HepG2 (cell line): ENCODE measurements around the gene MOGAT3. TPM values are rescaled to one million over a fixed set of nuclear protein-coding genes. Genes with fewer than 3 reads are reported as not detected.

ENCODE experiments used
- FOXO1 ChIP-seq: sonication (generic); formaldehyde crosslinking; IDR thresholded peaks from 2 replicates; pipeline ENCODE4 v1.4.0; 2020; ENCODE audit warnings: missing genetic modification reagents
- IRF2 ChIP-seq: IDR thresholded peaks from 2 replicates; pipeline ENCODE4 v1.6.1; 2018; ENCODE audit warnings: missing genetic modification reagents, missing compliant biosample characterization
- MIER2 ChIP-seq: IDR thresholded peaks from 2 replicates; pipeline ENCODE4 v1.6.1; 2016; ENCODE audit warnings: missing biosample characterization, missing genetic modification reagents
- MXI1 ChIP-seq: IDR thresholded peaks from 3 replicates; pipeline ENCODE4 v1.6.1; 2012; ENCODE audit warnings: low read depth, low read length, inconsistent platforms, borderline replicate concordance
- NFE2 ChIP-seq: sonication (generic); formaldehyde crosslinking; IDR thresholded peaks from 2 replicates; pipeline ENCODE4 v1.4.0; 2020; ENCODE audit warnings: missing genetic modification reagents
- PRMT3 ChIP-seq: sonication (generic); formaldehyde crosslinking; IDR thresholded peaks from 2 replicates; pipeline ENCODE4 v1.8.1; 2022; ENCODE audit warnings: low read depth, mild to moderate bottlenecking, moderate library complexity, missing genetic modification reagents, borderline replicate concordance
- SRY ChIP-seq: sonication (generic); formaldehyde crosslinking; IDR thresholded peaks from 2 replicates; pipeline ENCODE4 v1.8.0; 2022; ENCODE audit warnings: mild to moderate bottlenecking, missing genetic modification reagents
- THAP11 ChIP-seq: IDR thresholded peaks from 2 replicates; pipeline ENCODE4 v1.6.1; 2016; ENCODE audit warnings: missing biosample characterization, missing genetic modification reagents
- ZNF282 ChIP-seq: fragments of 450-650 bp; IDR thresholded peaks from 2 replicates; pipeline ENCODE4 v1.6.1; 2018; ENCODE audit not compliant: partially characterized antibody
- ZNF720 ChIP-seq: sonication (generic); formaldehyde crosslinking; IDR thresholded peaks from 2 replicates; pipeline ENCODE4 v1.4.0; 2020; ENCODE audit warnings: missing genetic modification reagents
- polyA plus RNA-seq, 8 experiments: library from polyadenylated mRNA; depleted of rRNA in 3 of 8; stranded (reverse) in 7 of 8; unstranded in 1 of 8; fragments of >200 nt; fragmentation: Illumina TruSeq in 4 of 8; extraction: Trizol in 4 of 8; gene quantifications; 2 replicates each; pipeline versions ENCODE4 v1.2.1 to v1.2.3, GENCODE V29; 2011 to 2016; ENCODE audit warnings: low read depth in 4 of 8, missing spikeins in 1 of 8, mixed read lengths in 1 of 8; ENCODE audit not compliant: insufficient read depth in 1 of 8
- total RNA-seq, 5 experiments: library from RNA; depleted of rRNA; stranded (reverse); fragments of >200 nt; fragmentation: Illumina TruSeq; extraction: Trizol; gene quantifications; 2 replicates each; pipeline ENCODE4 v1.2.3, GENCODE V29; 2016; ENCODE audit warnings: low read depth in 1 of 5
- TF ChIP-seq, protein P1 (sequence below): sonication (generic); formaldehyde crosslinking; IDR thresholded peaks from 2 replicates; pipeline ENCODE4 v1.5.1; 2020; ENCODE audit warnings: mild to moderate bottlenecking, missing genetic modification reagents, moderate library complexity
- TF ChIP-seq, protein P2 (sequence below): IDR thresholded peaks from 2 replicates; pipeline ENCODE4 v1.6.1; 2016; ENCODE audit warnings: mild to moderate bottlenecking
- TF ChIP-seq, protein P3 (sequence below): sonication (generic); formaldehyde crosslinking; IDR thresholded peaks from 2 replicates; pipeline ENCODE4 v1.4.0; 2020; ENCODE audit warnings: missing genetic modification reagents

MOGAT3 gene
- total and polyA plus RNA-seq, 2 of the 13 experiments (the other 11 are each of a cell fraction or from before 2014, with no cell fraction given), result 22.5 to 30.5 TPM

DNA sequence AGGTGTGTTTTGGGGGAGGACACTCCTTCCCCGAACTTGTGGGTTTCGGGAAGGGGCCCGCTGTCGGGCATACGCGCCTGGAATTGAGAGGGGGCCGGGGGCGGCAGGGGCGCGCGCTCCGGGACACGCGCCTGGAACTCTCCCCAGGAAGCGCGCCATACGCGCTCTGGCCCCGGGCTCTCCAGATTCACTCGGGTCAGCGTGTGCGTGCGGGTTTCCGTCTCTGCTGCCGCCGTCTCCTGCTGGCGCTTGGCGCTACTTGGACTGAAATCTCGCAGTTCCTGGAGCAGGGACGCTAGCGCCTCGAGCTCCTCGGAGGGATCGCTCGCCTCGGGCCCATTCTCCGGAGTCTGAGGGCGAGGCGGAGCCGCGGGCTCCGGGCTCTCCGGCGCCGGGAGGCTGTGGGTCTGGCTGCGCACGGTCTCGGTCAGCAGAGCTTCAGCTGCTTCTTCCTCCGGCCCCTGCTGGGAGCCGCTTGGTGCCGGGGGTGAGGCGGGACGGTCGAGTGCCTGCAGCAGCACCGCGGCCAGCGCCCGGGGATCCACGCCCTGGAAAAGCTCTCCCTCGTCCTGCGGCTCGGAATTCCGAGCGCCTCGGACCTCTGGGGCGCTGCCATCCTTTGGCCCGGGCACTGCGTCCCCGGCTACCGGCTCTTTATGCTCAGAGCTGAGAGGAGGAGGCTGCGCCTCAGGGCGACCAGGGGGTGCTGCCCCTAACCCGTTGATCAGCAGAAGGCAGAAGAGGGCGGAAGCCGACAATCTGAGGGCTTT lies 36.6 kb downstream of the MOGAT3 start (continued):
- TF ChIP-seq PRMT3 (CRISPR knock-in tag) (no peak), MIER2 (CRISPR knock-in tag) (peak; percentile 94), NFE2 (CRISPR knock-in tag) (no peak), ZNF720 (CRISPR knock-in tag) (no peak), SRY (CRISPR knock-in tag) (no peak), FOXO1 (no peak), MXI1 (peak; percentile 49; the same call in 1 of the 3 replicates), ZNF282 (no peak), IRF2 (CRISPR knock-in tag) (no peak), THAP11 (CRISPR knock-in tag) (0 out of 2 replicates have a peak, but pooled peaks have one; percentile 28)
- TF ChIP-seq, protein P1, sequence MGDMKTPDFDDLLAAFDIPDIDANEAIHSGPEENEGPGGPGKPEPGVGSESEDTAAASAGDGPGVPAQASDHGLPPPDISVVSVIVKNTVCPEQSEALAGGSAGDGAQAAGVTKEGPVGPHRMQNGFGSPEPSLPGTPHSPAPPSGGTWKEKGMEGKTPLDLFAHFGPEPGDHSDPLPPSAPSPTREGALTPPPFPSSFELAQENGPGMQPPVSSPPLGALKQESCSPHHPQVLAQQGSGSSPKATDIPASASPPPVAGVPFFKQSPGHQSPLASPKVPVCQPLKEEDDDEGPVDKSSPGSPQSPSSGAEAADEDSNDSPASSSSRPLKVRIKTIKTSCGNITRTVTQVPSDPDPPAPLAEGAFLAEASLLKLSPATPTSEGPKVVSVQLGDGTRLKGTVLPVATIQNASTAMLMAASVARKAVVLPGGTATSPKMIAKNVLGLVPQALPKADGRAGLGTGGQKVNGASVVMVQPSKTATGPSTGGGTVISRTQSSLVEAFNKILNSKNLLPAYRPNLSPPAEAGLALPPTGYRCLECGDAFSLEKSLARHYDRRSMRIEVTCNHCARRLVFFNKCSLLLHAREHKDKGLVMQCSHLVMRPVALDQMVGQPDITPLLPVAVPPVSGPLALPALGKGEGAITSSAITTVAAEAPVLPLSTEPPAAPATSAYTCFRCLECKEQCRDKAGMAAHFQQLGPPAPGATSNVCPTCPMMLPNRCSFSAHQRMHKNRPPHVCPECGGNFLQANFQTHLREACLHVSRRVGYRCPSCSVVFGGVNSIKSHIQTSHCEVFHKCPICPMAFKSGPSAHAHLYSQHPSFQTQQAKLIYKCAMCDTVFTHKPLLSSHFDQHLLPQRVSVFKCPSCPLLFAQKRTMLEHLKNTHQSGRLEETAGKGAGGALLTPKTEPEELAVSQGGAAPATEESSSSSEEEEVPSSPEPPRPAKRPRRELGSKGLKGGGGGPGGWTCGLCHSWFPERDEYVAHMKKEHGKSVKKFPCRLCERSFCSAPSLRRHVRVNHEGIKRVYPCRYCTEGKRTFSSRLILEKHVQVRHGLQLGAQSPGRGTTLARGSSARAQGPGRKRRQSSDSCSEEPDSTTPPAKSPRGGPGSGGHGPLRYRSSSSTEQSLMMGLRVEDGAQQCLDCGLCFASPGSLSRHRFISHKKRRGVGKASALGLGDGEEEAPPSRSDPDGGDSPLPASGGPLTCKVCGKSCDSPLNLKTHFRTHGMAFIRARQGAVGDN (CRISPR knock-in tag), result peak; percentile 11; the same call in 1 of the 2 replicates
- TF ChIP-seq, protein P2, sequence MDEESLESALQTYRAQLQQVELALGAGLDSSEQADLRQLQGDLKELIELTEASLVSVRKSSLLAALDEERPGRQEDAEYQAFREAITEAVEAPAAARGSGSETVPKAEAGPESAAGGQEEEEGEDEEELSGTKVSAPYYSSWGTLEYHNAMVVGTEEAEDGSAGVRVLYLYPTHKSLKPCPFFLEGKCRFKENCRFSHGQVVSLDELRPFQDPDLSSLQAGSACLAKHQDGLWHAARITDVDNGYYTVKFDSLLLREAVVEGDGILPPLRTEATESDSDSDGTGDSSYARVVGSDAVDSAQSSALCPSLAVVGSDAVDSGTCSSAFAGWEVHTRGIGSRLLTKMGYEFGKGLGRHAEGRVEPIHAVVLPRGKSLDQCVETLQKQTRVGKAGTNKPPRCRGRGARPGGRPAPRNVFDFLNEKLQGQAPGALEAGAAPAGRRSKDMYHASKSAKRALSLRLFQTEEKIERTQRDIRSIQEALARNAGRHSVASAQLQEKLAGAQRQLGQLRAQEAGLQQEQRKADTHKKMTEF (CRISPR knock-in tag), result no peak
- TF ChIP-seq, protein P3, sequence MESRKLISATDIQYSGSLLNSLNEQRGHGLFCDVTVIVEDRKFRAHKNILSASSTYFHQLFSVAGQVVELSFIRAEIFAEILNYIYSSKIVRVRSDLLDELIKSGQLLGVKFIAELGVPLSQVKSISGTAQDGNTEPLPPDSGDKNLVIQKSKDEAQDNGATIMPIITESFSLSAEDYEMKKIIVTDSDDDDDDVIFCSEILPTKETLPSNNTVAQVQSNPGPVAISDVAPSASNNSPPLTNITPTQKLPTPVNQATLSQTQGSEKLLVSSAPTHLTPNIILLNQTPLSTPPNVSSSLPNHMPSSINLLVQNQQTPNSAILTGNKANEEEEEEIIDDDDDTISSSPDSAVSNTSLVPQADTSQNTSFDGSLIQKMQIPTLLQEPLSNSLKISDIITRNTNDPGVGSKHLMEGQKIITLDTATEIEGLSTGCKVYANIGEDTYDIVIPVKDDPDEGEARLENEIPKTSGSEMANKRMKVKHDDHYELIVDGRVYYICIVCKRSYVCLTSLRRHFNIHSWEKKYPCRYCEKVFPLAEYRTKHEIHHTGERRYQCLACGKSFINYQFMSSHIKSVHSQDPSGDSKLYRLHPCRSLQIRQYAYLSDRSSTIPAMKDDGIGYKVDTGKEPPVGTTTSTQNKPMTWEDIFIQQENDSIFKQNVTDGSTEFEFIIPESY (CRISPR knock-in tag), result 0 out of 2 replicates have a peak, but pooled peaks have one; percentile 29
